Brain microvascular endothelial cell (primary cell): ENCODE results near the gene CCDC141.

Experiments used
- DNase-seq: peaks from one replicate; pipeline ENCODE4 v3.0.0-alpha.2; 2020
- H3K27ac ChIP-seq: fragments of 250-450 bp; sonication (Bioruptor Pico); 2 replicates; pipeline ENCODE4 v1.5.1; 2020; ENCODE audit warnings: mild to moderate bottlenecking, moderate library complexity
- H3K27me3 ChIP-seq: fragments of 250-450 bp; sonication (Bioruptor Pico); replicated peaks from 2 replicates; pipeline ENCODE4 v1.5.1; 2020; ENCODE audit warnings: mild to moderate bottlenecking
- H3K36me3 ChIP-seq: fragments of 250-450 bp; sonication (Bioruptor Pico); replicated peaks from 2 replicates; pipeline ENCODE4 v1.5.1; 2020; ENCODE audit warnings: mild to moderate bottlenecking
- H3K4me3 ChIP-seq: 2 replicates; pipeline ENCODE4 v1.5.1; 2011; ENCODE audit warnings: low read depth, mild to moderate bottlenecking, control low read depth, low read length, moderate library complexity
- in situ Hi-C: cut with HindIII; loops from 2 replicates; pipeline ENCODE4 v1.10.0; 2017; ENCODE audit warnings: low sequenced_read_pairs, low pct_ligation_motif_present
- TF ChIP-seq, protein P1 (sequence below): IDR thresholded peaks from 2 replicates; pipeline ENCODE4 v1.5.1; 2011; ENCODE audit warnings: low read depth, mild to moderate bottlenecking, moderate library complexity, low read length, control low read depth, inconsistent platforms; ENCODE audit errors: missing control alignments

The CCDC141 gene

DNA sequence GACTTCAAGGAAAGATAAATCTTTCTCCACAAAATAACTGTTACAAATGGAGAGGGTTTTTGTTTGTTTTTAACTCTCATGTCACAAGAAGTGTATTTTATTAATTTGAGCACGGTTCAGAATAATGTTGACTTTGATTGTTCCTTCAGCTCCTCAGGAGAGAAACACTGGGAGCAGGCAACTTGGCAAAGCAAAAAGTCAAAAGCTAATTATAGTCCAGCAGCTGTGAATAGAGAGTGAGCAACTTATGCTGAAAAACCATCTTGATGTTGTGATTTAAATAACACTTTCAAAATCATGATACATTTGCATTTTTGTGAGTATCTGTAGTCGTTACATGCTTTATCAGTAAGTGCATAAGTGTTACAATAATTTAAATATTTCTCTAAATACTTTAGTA, 205.2 kb downstream of the CCDC141 start:
- H3K27ac ChIP-seq = no peak overlapping the region
- in situ Hi-C loops = no loop called here
- H3K36me3 ChIP-seq = no peaks in the 10 kb centered on the region
- no peak overlapping the region for H3K4me3 ChIP-seq
- DNase-seq = no peak
- no peaks in the 10 kb centered on the region for H3K27me3 ChIP-seq
- TF ChIP-seq, protein P1, sequence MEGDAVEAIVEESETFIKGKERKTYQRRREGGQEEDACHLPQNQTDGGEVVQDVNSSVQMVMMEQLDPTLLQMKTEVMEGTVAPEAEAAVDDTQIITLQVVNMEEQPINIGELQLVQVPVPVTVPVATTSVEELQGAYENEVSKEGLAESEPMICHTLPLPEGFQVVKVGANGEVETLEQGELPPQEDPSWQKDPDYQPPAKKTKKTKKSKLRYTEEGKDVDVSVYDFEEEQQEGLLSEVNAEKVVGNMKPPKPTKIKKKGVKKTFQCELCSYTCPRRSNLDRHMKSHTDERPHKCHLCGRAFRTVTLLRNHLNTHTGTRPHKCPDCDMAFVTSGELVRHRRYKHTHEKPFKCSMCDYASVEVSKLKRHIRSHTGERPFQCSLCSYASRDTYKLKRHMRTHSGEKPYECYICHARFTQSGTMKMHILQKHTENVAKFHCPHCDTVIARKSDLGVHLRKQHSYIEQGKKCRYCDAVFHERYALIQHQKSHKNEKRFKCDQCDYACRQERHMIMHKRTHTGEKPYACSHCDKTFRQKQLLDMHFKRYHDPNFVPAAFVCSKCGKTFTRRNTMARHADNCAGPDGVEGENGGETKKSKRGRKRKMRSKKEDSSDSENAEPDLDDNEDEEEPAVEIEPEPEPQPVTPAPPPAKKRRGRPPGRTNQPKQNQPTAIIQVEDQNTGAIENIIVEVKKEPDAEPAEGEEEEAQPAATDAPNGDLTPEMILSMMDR = no peak

DNA sequence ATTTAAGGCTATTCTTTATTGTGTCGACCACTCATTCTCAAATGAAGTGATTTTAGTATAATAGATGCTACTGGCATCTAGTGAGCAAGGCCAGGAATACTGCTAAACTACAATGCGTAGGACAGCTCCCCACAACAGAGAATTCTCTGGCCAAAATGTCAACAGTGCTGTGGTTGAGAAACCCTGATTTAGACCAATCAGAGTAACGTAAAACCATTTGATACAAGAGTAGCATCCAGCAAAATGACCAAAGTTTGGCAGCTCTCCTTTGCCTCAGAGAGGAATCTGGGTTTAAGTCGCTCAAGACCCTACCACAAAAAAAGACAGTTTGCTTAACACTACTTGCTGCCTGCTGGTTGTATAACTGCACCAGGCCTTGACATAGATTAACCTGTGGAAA, 205.7 kb downstream of the CCDC141 start:
- H3K27ac ChIP-seq = no peak overlapping the region
- in situ Hi-C loops = no loop called here
- TF ChIP-seq, protein P1 = no peak
- H3K36me3 ChIP-seq = no peaks in the 10 kb centered on the region
- no peaks in the 10 kb centered on the region for H3K27me3 ChIP-seq
- no peak for DNase-seq
- no peak overlapping the region for H3K4me3 ChIP-seq

DNA sequence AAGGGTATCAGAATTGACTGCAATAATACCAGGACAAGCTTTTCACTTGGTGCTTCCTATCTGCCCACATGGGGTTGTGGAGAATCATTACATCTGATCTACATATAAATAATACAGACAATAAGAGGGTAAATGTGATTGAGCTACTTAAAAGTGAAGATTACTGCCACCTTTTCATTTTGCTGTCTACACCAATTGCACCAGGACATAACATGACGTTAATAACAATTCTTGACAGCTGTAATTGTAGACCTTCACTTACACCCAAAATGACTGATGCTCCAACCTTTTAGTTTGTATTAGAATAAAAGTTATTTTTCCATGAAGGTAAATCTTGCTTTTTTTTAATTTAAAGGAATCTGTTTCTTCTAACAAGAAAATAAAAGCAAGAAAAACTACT, 206.2 kb downstream of the CCDC141 start:
- in situ Hi-C loops = no loop called here
- no peak for DNase-seq
- Histone ChIP-seq H3K27ac (no peak overlapping the region), H3K36me3 (no peaks in the 10 kb centered on the region), H3K27me3 (no peaks in the 10 kb centered on the region), H3K4me3 (no peak overlapping the region)
- TF ChIP-seq, protein P1 = no peak

DNA sequence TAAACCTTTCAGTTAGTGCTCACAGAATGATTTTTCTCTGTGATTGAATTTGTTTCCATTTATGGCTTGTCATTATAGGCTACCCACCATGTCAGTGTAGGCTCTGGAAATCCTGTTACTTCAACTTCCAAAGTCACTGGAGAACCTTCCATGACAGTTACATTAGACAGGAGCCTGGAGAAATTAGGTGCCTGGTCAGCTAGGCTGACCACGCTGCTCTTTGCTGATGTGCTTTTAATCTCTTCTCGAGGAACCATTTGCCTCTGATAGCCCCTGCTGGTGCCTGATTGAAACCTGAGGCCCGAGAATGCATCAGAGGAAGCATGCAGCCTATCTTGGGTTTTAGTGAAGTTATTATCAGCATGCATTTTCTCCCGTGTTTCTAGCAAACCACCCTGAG, 213.1 kb downstream of the CCDC141 start:
- in situ Hi-C loops = no loop called here
- Histone ChIP-seq H3K27me3 (no peaks in the 10 kb centered on the region), H3K4me3 (no peak overlapping the region), H3K36me3 (no peaks in the 10 kb centered on the region), H3K27ac (no peak overlapping the region)
- TF ChIP-seq, protein P1 = no peak
- DNase-seq = no peak

DNA sequence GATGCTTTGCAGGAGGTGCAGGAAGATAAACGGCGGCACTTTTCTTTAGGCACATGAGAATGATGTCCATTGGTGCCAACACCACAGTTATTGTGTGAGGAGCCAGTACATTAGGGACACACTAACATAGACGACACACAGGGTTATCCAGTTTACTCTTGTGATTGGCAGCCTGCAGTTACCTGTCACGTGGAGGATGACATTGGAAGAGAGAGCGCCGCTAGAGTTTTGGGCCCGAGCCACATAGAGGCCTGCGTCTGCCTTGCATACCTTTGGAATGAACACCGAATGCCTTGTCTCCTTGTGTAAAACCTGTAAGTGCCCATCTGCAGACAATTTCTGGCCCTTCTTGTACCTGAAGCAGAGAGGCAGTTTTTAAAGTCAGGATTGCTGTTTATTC, 215.9 kb downstream of the CCDC141 start:
- in situ Hi-C loops = no loop called here
- Histone ChIP-seq H3K4me3 (no peak overlapping the region), H3K27me3 (no peaks in the 10 kb centered on the region), H3K36me3 (no peaks in the 10 kb centered on the region), H3K27ac (no peak overlapping the region)
- TF ChIP-seq, protein P1 = no peak
- no peak for DNase-seq

DNA sequence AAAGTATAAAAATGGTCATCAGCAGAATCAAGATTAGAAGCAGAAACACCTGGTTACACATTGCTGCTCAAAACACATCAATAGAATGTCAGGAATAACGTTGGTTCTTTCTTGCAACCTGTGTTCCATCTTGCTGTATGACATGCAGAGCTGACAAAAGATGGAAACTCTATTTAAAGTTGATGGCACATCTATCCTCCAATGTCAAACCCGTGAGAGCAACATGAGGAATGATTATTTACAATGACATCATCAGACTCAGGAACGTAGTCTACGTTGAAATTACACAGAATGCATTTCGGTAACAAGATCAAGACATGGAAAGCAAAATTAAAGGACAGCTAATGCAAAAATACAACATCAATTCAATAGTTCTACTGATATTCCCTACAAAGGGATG, 216.6 kb downstream of the CCDC141 start:
- no peak for DNase-seq
- no peak overlapping the region for H3K4me3 ChIP-seq
- no peaks in the 10 kb centered on the region for H3K27me3 ChIP-seq
- H3K27ac ChIP-seq = no peak overlapping the region
- H3K36me3 ChIP-seq = no peaks in the 10 kb centered on the region
- in situ Hi-C loops = no loop called here
- TF ChIP-seq, protein P1 = no peak
